NCI-H1105 (cell line): ENCODE measurements around the gene PARVG.
"Not testable (repeated sequence)": the region's sequence is repeated elsewhere in the genome, so short reads cannot be mapped to it uniquely, and the experiment has no call there.

Experiments
- DNase-seq: peaks from one replicate; lab custom pipeline; 2025; lab: John Stamatoyannopoulos, UW

The PARVG gene

GRCh38 chr22:44211946-44212930, 31.5 kb downstream of the PARVG start:
- no peak for DNase-seq

- DNase-seq = no peak
These were observed 32.2 kb downstream of the PARVG start for GRCh38 chr22:44212936-44213335.

GRCh38 chr22:44213489-44214043, 32.8 kb downstream of the PARVG start:
- no peak for DNase-seq

GRCh38 chr22:44214187-44214586, 33.5 kb downstream of the PARVG start:
- no peak for DNase-seq

GRCh38 chr22:44214764-44215163, 34.0 kb downstream of the PARVG start:
- DNase-seq = no peak

- no peak for DNase-seq
These were observed 34.6 kb downstream of the PARVG start for GRCh38 chr22:44215287-44215686.

- DNase-seq = no peak
These were observed 36.6 kb downstream of the PARVG start for GRCh38 chr22:44217346-44217745.

GRCh38 chr22:44218071-44218470, 37.3 kb downstream of the PARVG start:
- no peak for DNase-seq

GRCh38 chr22:44219101-44219870, 38.6 kb downstream of the PARVG start:
- no peak for DNase-seq

- DNase-seq = no peak
These were observed 40.3 kb downstream of the PARVG start for GRCh38 chr22:44220727-44221680.

- DNase-seq = no peak
These were observed 41.2 kb downstream of the PARVG start for GRCh38 chr22:44221710-44222475.

GRCh38 chr22:44224166-44224565, 43.4 kb downstream of the PARVG start:
- no peak for DNase-seq

GRCh38 chr22:44225091-44225689, 44.5 kb downstream of the PARVG start:
- DNase-seq = no peak

GRCh38 chr22:44225812-44226211, 45.1 kb downstream of the PARVG start:
- no peak for DNase-seq

GRCh38 chr22:44229331-44229730, 48.6 kb downstream of the PARVG start:
- DNase-seq = no peak

- DNase-seq = no peak
These were observed 49.1 kb downstream of the PARVG start for GRCh38 chr22:44229809-44230208.

GRCh38 chr22:44231233-44231632, 50.5 kb downstream of the PARVG start:
- no peak for DNase-seq

- DNase-seq = not testable (repeated sequence)
These were observed 53.6 kb downstream of the PARVG start for GRCh38 chr22:44234372-44234771.

GRCh38 chr22:44237290-44237689, 56.6 kb downstream of the PARVG start:
- no peak for DNase-seq

GRCh38 chr22:44241121-44241520, 60.4 kb downstream of the PARVG start:
- not testable (repeated sequence) for DNase-seq
